Neuronal stem cell (in vitro differentiated cells): ENCODE measurements around the gene WWOX.

Source experiments
- DNase-seq: peaks from one replicate; pipeline ENCODE4 v3.0.0-alpha.2; 2013; ENCODE audit warnings: low spot score
- H2AFZ ChIP-seq: one replicate; pipeline ENCODE4 v1.6.1; 2013; ENCODE audit warnings: mild to moderate bottlenecking, low read length, inconsistent platforms
- H2AK5ac ChIP-seq: 2 replicates; pipeline ENCODE4 v1.6.1; 2013; ENCODE audit warnings: low read depth, mild to moderate bottlenecking, inconsistent platforms, low read length, moderate library complexity, mixed read lengths
- H2BK120ac ChIP-seq: 2 replicates; pipeline ENCODE4 v1.6.1; 2013; ENCODE audit warnings: low read depth, mild to moderate bottlenecking, inconsistent platforms, low read length, moderate library complexity, mixed read lengths
- H2BK12ac ChIP-seq: one replicate; pipeline ENCODE4 v1.6.1; 2013; ENCODE audit warnings: low read length, inconsistent platforms
- H2BK15ac ChIP-seq: 2 replicates; pipeline ENCODE4 v1.6.1; 2013; ENCODE audit warnings: mild to moderate bottlenecking, low read length, inconsistent platforms, mixed read lengths
- H2BK5ac ChIP-seq: one replicate; pipeline ENCODE4 v1.6.1; 2013; ENCODE audit warnings: inconsistent platforms, mild to moderate bottlenecking, low read length, moderate library complexity
- H3K14ac ChIP-seq: one replicate; pipeline ENCODE4 v1.6.1; 2013; ENCODE audit warnings: low read length, inconsistent platforms
- H3K18ac ChIP-seq: 2 replicates; pipeline ENCODE4 v1.6.1; 2013; ENCODE audit warnings: low read length, inconsistent platforms
- H3K23ac ChIP-seq: 2 replicates; pipeline ENCODE4 v1.6.1; 2013; ENCODE audit warnings: low read depth, mild to moderate bottlenecking, mixed read lengths, low read length, inconsistent platforms; ENCODE audit not compliant: poor library complexity
- H3K27ac ChIP-seq: replicated peaks from 3 replicates; pipeline ENCODE4 v1.5.1; 2013; ENCODE audit warnings: low read length, inconsistent platforms
- H3K27me3 ChIP-seq, 3 experiments: 2 replicates each; pipeline ENCODE4 v1.6.1; 2013; ENCODE audit warnings: low read length in 3 of 3, mild to moderate bottlenecking in 2 of 3, inconsistent platforms in 1 of 3, low read depth in 1 of 3, mixed read lengths in 1 of 3, moderate library complexity in 1 of 3; ENCODE audit not compliant: control insufficient read depth in 3 of 3, insufficient read depth in 3 of 3
- H3K36me3 ChIP-seq, 2 donors: replicated peaks in 1 of 2; 2 replicates each; pipeline ENCODE4 v1.6.1; 2013; ENCODE audit warnings: low read length in 2 of 2; ENCODE audit not compliant: control insufficient read depth in 2 of 2, insufficient read depth in 2 of 2
- H3K4ac ChIP-seq: 2 replicates; pipeline ENCODE4 v1.6.1; 2013; ENCODE audit warnings: inconsistent platforms, mild to moderate bottlenecking, low read length, moderate library complexity
- H3K4me1 ChIP-seq, 2 donors: 1 replicate in 1 of 2; 2 replicates in 1 of 2; pipeline ENCODE4 v1.6.1; 2013; ENCODE audit warnings: low read length in 2 of 2, low read depth in 1 of 2; ENCODE audit not compliant: control insufficient read depth in 2 of 2, insufficient read depth in 1 of 2
- H3K4me2 ChIP-seq: one replicate; pipeline ENCODE4 v1.6.1; 2013; ENCODE audit warnings: mild to moderate bottlenecking, low read length, inconsistent platforms; ENCODE audit not compliant: insufficient read depth, poor library complexity, severe bottlenecking
- H3K4me3 ChIP-seq, 2 donors: 2 replicates each; pipeline ENCODE4 v1.5.1; 2013; ENCODE audit warnings: low read length in 2 of 2, mild to moderate bottlenecking in 2 of 2, inconsistent platforms in 1 of 2, moderate library complexity in 1 of 2
- H3K79me1 ChIP-seq: one replicate; pipeline ENCODE4 v1.6.1; 2013; ENCODE audit warnings: low read depth, mild to moderate bottlenecking, inconsistent platforms, low read length, moderate library complexity
- H3K9ac ChIP-seq: one replicate; pipeline ENCODE4 v1.6.1; 2013; ENCODE audit warnings: mild to moderate bottlenecking, low read depth, low read length, inconsistent platforms; ENCODE audit not compliant: poor library complexity
- H3K9me3 ChIP-seq, 2 donors: replicated peaks in 1 of 2; 2 replicates each; pipeline versions ENCODE3 to v1.6.1; 2013; ENCODE audit warnings: low read length in 2 of 2, mild to moderate bottlenecking in 2 of 2, inconsistent platforms in 1 of 2, low read depth in 1 of 2, mixed read lengths in 1 of 2, moderate library complexity in 1 of 2; ENCODE audit not compliant: control insufficient read depth in 2 of 2, insufficient read depth in 1 of 2
- H4K8ac ChIP-seq: one replicate; pipeline ENCODE4 v1.6.1; 2013; ENCODE audit warnings: low read depth, mild to moderate bottlenecking, inconsistent platforms, low read length, moderate library complexity
- H4K91ac ChIP-seq: one replicate; pipeline ENCODE4 v1.6.1; 2013; ENCODE audit warnings: low read length, low read depth, mild to moderate bottlenecking, inconsistent platforms; ENCODE audit not compliant: poor library complexity
- WGBS, 2 donors: extraction: QIAGEN DNeasy Blood & Tissue Kit; methylation state at CpG; one replicate each; pipeline ENCODE4 v1.1.7; 2013; ENCODE audit warnings: missing lambda C conversion rate in 2 of 2, mixed read lengths in 1 of 2; ENCODE audit not compliant: insufficient read length in 2 of 2, insufficient replicate concordance in 1 of 2; ENCODE audit errors: extremely low coverage in 2 of 2; 5-methylcytosine and 5-hydroxymethylcytosine counted together

The WWOX gene

GRCh38 chr16:78993346-78993745 lies 893.9 kb downstream of the WWOX start:
- H2BK120ac ChIP-seq: no peak overlapping the region
- H3K4me1 ChIP-seq: peaks cover 8 to 18% of the 10 kb centered on the region in 2 donors
- H3K9ac ChIP-seq: no peak overlapping the region
- no peaks in the 10 kb centered on the region for H3K9me3 ChIP-seq
- H3K79me1 ChIP-seq: no peaks in the 10 kb centered on the region
- H2AK5ac ChIP-seq: peak overlapping the region; percentile 4
- peak overlapping the region; percentile 69 for H3K18ac ChIP-seq
- H2BK5ac ChIP-seq: peak overlapping the region; percentile 46
- H2BK15ac ChIP-seq: peak overlapping the region; percentile 45
- H2BK12ac ChIP-seq: no peak overlapping the region
- H3K4me2 ChIP-seq: no peak overlapping the region
- H4K8ac ChIP-seq: no peak overlapping the region
- no peak overlapping the region for H4K91ac ChIP-seq
- H3K27ac ChIP-seq: no peak overlapping the region
- peak overlapping the region; percentile 34 for H3K23ac ChIP-seq
- H3K14ac ChIP-seq: no peak overlapping the region
- no peak overlapping the region for H2AFZ ChIP-seq
- no peak overlapping the region for H3K4ac ChIP-seq
- no CpG with 5 or more reads among the region's 12 CpGs for WGBS, 2 donors
- DNase-seq: no peak
- H3K27me3 ChIP-seq: peaks cover 0 to 2% (median 0%) of the 10 kb centered on the region in 3 experiments
- no peaks in the 10 kb centered on the region for H3K36me3 ChIP-seq
- no peak overlapping the region for H3K4me3 ChIP-seq

GRCh38 chr16:78994135-78994745 lies 894.8 kb downstream of the WWOX start:
- Histone ChIP-seq H3K4me1 (peaks cover 8 to 15% of the 10 kb centered on the region in 2 donors), H3K4me2 (no peak overlapping the region), H4K91ac (no peak overlapping the region), H4K8ac (no peak overlapping the region), H3K23ac (no peak overlapping the region), H3K4ac (no peak overlapping the region), H3K36me3 (no peaks in the 10 kb centered on the region), H3K9ac (no peak overlapping the region), H2AFZ (no peak overlapping the region), H3K9me3 (no peaks in the 10 kb centered on the region), H2BK15ac (no peak overlapping the region), H2BK5ac (no peak overlapping the region), H2BK12ac (no peak overlapping the region), H3K27me3 (peaks cover 0 to 2% (median 0%) of the 10 kb centered on the region in 3 experiments), H2BK120ac (no peak overlapping the region), H3K18ac (no peak overlapping the region), H3K27ac (no peak overlapping the region), H2AK5ac (no peak overlapping the region), H3K14ac (no peak overlapping the region), H3K79me1 (no peaks in the 10 kb centered on the region), H3K4me3 (no peak overlapping the region)
- WGBS, 2 donors: no CpG with 5 or more reads among the region's 15 CpGs
- no peak for DNase-seq

GRCh38 chr16:78995441-78995840 lies 896.0 kb downstream of the WWOX start:
- H3K4me2 ChIP-seq: no peak overlapping the region
- H3K23ac ChIP-seq: no peak overlapping the region
- H3K14ac ChIP-seq: no peak overlapping the region
- H3K18ac ChIP-seq: no peak overlapping the region
- no peak overlapping the region for H2BK5ac ChIP-seq
- H3K36me3 ChIP-seq: no peaks in the 10 kb centered on the region
- no peak overlapping the region for H3K27ac ChIP-seq
- H3K9me3 ChIP-seq: peaks cover 0 to 3% of the 10 kb centered on the region in 2 donors
- no peak overlapping the region for H2BK12ac ChIP-seq
- H2BK15ac ChIP-seq: no peak overlapping the region
- H2BK120ac ChIP-seq: no peak overlapping the region
- H4K8ac ChIP-seq: no peak overlapping the region
- no peak overlapping the region for H3K4me3 ChIP-seq
- H3K79me1 ChIP-seq: no peaks in the 10 kb centered on the region
- WGBS, 2 donors: no CpG with 5 or more reads among the region's 3 CpGs
- H4K91ac ChIP-seq: no peak overlapping the region
- no peak overlapping the region for H3K4ac ChIP-seq
- H3K27me3 ChIP-seq: no peaks in the 10 kb centered on the region
- H2AK5ac ChIP-seq: no peak overlapping the region
- H3K4me1 ChIP-seq: peaks cover 6 to 11% of the 10 kb centered on the region in 2 donors
- H2AFZ ChIP-seq: no peak overlapping the region
- H3K9ac ChIP-seq: no peak overlapping the region
- no peak for DNase-seq

GRCh38 chr16:78996790-78997189 lies 897.3 kb downstream of the WWOX start:
- Histone ChIP-seq H4K91ac (no peak overlapping the region), H2BK5ac (no peak overlapping the region), H2AFZ (no peak overlapping the region), H3K9ac (no peak overlapping the region), H3K36me3 (no peaks in the 10 kb centered on the region), H2BK12ac (no peak overlapping the region), H3K27me3 (no peaks in the 10 kb centered on the region), H3K14ac (no peak overlapping the region), H3K4me1 (peaks cover 13 to 14% of the 10 kb centered on the region in 2 donors), H4K8ac (no peak overlapping the region), H3K23ac (no peak overlapping the region), H3K18ac (peak overlapping the region; percentile 65), H2BK120ac (no peak overlapping the region), H3K4me2 (no peak overlapping the region), H2BK15ac (peak overlapping the region; percentile 42), H3K4ac (no peak overlapping the region), H3K9me3 (peaks cover 0 to 3% of the 10 kb centered on the region in 2 donors), H3K79me1 (no peaks in the 10 kb centered on the region), H3K4me3 (no peak overlapping the region), H2AK5ac (no peak overlapping the region), H3K27ac (no peak overlapping the region)
- DNase-seq: no peak
- WGBS, 2 donors: no CpG with 5 or more reads among the region's 16 CpGs
